Central memory CD8-positive, alpha-beta T cell (primary cell): ENCODE measurements around the gene MROH2A.

Source experiments
- ATAC-seq: fragments of 150-1000 bp; cut with Tn5 transposase; replicated peaks from 2 replicates; pipeline ENCODE4 v1.10.0; 2022; ENCODE audit warnings: mild to moderate bottlenecking, moderate FRiP score, moderate number of reproducible peaks; ENCODE audit not compliant: poor library complexity, severe bottlenecking; ENCODE audit errors: extremely low read depth
- DNase-seq, 2 donors: peaks; one replicate each; pipeline ENCODE4 v3.0.0; 2021; ENCODE audit warnings: low spot score in 2 of 2
- H3K27ac Mint-ChIP-seq: one replicate; pipeline ENCODE4 v1.8.0; 2022; ENCODE audit warnings: low read depth, mild to moderate bottlenecking, moderate library complexity, mixed read lengths
- H3K27me3 Mint-ChIP-seq: one replicate; pipeline ENCODE4 v1.8.0; 2022; ENCODE audit warnings: mixed read lengths
- H3K36me3 Mint-ChIP-seq: one replicate; pipeline ENCODE4 v1.8.0; 2022; ENCODE audit warnings: mild to moderate bottlenecking, moderate library complexity, mixed read lengths; ENCODE audit not compliant: insufficient read depth
- H3K4me1 Mint-ChIP-seq: one replicate; pipeline ENCODE4 v1.8.0; 2022; ENCODE audit warnings: mixed read lengths
- H3K4me3 Mint-ChIP-seq: one replicate; pipeline ENCODE4 v1.8.0; 2022; ENCODE audit warnings: mild to moderate bottlenecking, moderate library complexity, mixed read lengths
- H3K9me3 Mint-ChIP-seq: one replicate; pipeline ENCODE4 v1.8.0; 2022; ENCODE audit warnings: mixed read lengths

MROH2A gene

GRCh38 chr2:233831861-233832260 is 53.7 kb downstream of the MROH2A start:
- Mint-ChIP-seq H3K27me3 (peaks cover 15% of the 10 kb centered on the region), H3K4me1 (no peaks in the 10 kb centered on the region), H3K4me3 (no peak overlapping the region), H3K36me3 (peaks cover 2% of the 10 kb centered on the region), H3K27ac (no peak overlapping the region), H3K9me3 (no peaks in the 10 kb centered on the region)
- no peak for DNase-seq
- no peak for ATAC-seq

- no peaks in the 10 kb centered on the region for H3K9me3 Mint-ChIP-seq
- H3K4me1 Mint-ChIP-seq = no peaks in the 10 kb centered on the region
- peaks cover under 1% of the 10 kb centered on the region for H3K36me3 Mint-ChIP-seq
- DNase-seq (no peak), ATAC-seq (no peak)
- no peak overlapping the region for H3K27ac Mint-ChIP-seq
- H3K4me3 Mint-ChIP-seq = no peak overlapping the region
- peaks cover 9% of the 10 kb centered on the region for H3K27me3 Mint-ChIP-seq
These were observed 54.3 kb downstream of the MROH2A start for GRCh38 chr2:233832414-233832813.

- Mint-ChIP-seq H3K4me3 (no peak overlapping the region), H3K27me3 (peaks cover 5% of the 10 kb centered on the region), H3K36me3 (no peaks in the 10 kb centered on the region), H3K4me1 (no peaks in the 10 kb centered on the region), H3K27ac (no peak overlapping the region), H3K9me3 (no peaks in the 10 kb centered on the region)
- DNase-seq (no peak), ATAC-seq (no peak)
These were observed 54.8 kb downstream of the MROH2A start for GRCh38 chr2:233832869-233833311.

GRCh38 chr2:233833345-233833744 is 55.2 kb downstream of the MROH2A start:
- Mint-ChIP-seq H3K4me1 (peaks cover 4% of the 10 kb centered on the region), H3K27ac (no peak overlapping the region), H3K27me3 (peaks cover under 1% of the 10 kb centered on the region), H3K36me3 (no peaks in the 10 kb centered on the region), H3K4me3 (no peak overlapping the region), H3K9me3 (no peaks in the 10 kb centered on the region)
- DNase-seq = no peak
- no peak for ATAC-seq

GRCh38 chr2:233835230-233836186 is 57.4 kb downstream of the MROH2A start:
- Mint-ChIP-seq H3K36me3 (no peaks in the 10 kb centered on the region), H3K27me3 (no peaks in the 10 kb centered on the region), H3K27ac (no peak overlapping the region), H3K4me3 (no peak overlapping the region), H3K4me1 (peaks cover 5% of the 10 kb centered on the region), H3K9me3 (no peaks in the 10 kb centered on the region)
- ATAC-seq (no peak), DNase-seq (no peak)

- no peak for ATAC-seq
These were observed 58.2 kb downstream of the MROH2A start for GRCh38 chr2:233836359-233836758.

GRCh38 chr2:233837694-233838229 is 59.6 kb downstream of the MROH2A start:
- H3K4me3 Mint-ChIP-seq = no peak overlapping the region
- peaks cover 4% of the 10 kb centered on the region for H3K36me3 Mint-ChIP-seq
- H3K9me3 Mint-ChIP-seq = no peaks in the 10 kb centered on the region
- peak overlapping the region; percentile 75 for H3K27ac Mint-ChIP-seq
- H3K27me3 Mint-ChIP-seq = no peaks in the 10 kb centered on the region
- DNase-seq (no peak), ATAC-seq (no peak)
- H3K4me1 Mint-ChIP-seq = peaks cover 5% of the 10 kb centered on the region

More at GRCh38 chr2:233836359-233836758, 58.2 kb downstream of the MROH2A start:
- Mint-ChIP-seq H3K4me3 (no peak overlapping the region), H3K27ac (no peak overlapping the region), H3K36me3 (peaks cover 2% of the 10 kb centered on the region), H3K9me3 (no peaks in the 10 kb centered on the region), H3K27me3 (no peaks in the 10 kb centered on the region), H3K4me1 (peaks cover 5% of the 10 kb centered on the region)
- no peak for DNase-seq

- Mint-ChIP-seq H3K4me1 (peaks cover 5% of the 10 kb centered on the region), H3K36me3 (peaks cover 5% of the 10 kb centered on the region), H3K4me3 (no peak overlapping the region), H3K27me3 (no peaks in the 10 kb centered on the region), H3K9me3 (no peaks in the 10 kb centered on the region), H3K27ac (peak overlapping the region; percentile 75)
- DNase-seq = no peak
- no peak for ATAC-seq
These were observed 60.1 kb downstream of the MROH2A start for GRCh38 chr2:233838251-233838650.

- Mint-ChIP-seq H3K36me3 (peaks cover 5% of the 10 kb centered on the region), H3K27me3 (no peaks in the 10 kb centered on the region), H3K4me1 (peaks cover 5% of the 10 kb centered on the region), H3K9me3 (no peaks in the 10 kb centered on the region), H3K4me3 (no peak overlapping the region), H3K27ac (peak overlapping the region; percentile 75)
- no peak for ATAC-seq
- DNase-seq = no peak
These were observed 60.8 kb downstream of the MROH2A start for GRCh38 chr2:233838726-233839446.

GRCh38 chr2:233839447-233839820 is 61.3 kb downstream of the MROH2A start:
- Mint-ChIP-seq H3K4me1 (peaks cover 5% of the 10 kb centered on the region), H3K9me3 (no peaks in the 10 kb centered on the region), H3K27me3 (no peaks in the 10 kb centered on the region), H3K27ac (peak overlapping the region; percentile 56), H3K36me3 (peaks cover 5% of the 10 kb centered on the region), H3K4me3 (no peak overlapping the region)
- DNase-seq (peak in 1 of 2 donors; percentile 8), ATAC-seq (no peak)

GRCh38 chr2:233840520-233840919 is 62.4 kb downstream of the MROH2A start:
- peaks cover 6% of the 10 kb centered on the region for H3K36me3 Mint-ChIP-seq

GRCh38 chr2:233841183-233841582 is 63.1 kb downstream of the MROH2A start:
- H3K36me3 Mint-ChIP-seq = peaks cover 6% of the 10 kb centered on the region
- H3K27ac Mint-ChIP-seq = no peak overlapping the region
- no peak overlapping the region for H3K4me3 Mint-ChIP-seq
- no peaks in the 10 kb centered on the region for H3K9me3 Mint-ChIP-seq
- H3K27me3 Mint-ChIP-seq = no peaks in the 10 kb centered on the region
- peaks cover 5% of the 10 kb centered on the region for H3K4me1 Mint-ChIP-seq
- no peak for ATAC-seq
- peak in 1 of 2 donors; percentile 7 for DNase-seq

More at GRCh38 chr2:233840520-233840919, 62.4 kb downstream of the MROH2A start:
- H3K9me3 Mint-ChIP-seq = no peaks in the 10 kb centered on the region
- no peak overlapping the region for H3K27ac Mint-ChIP-seq
- ATAC-seq (no peak), DNase-seq (peak in 1 of 2 donors; percentile 4)
- H3K4me3 Mint-ChIP-seq = no peak overlapping the region
- H3K27me3 Mint-ChIP-seq = no peaks in the 10 kb centered on the region
- H3K4me1 Mint-ChIP-seq = peaks cover 5% of the 10 kb centered on the region
